A673 (cell line): ENCODE data around the gene GRHL1. TPM values are rescaled to one million over a fixed set of nuclear protein-coding genes. Genes with fewer than 3 reads are reported as not detected.

Experiments used
- BruUV-seq: library from RNA; stranded (reverse); fragments of 400-500 nt; replicated peaks from 2 replicates; lab custom pipeline; 2021; lab: Mats Ljungman, UMichigan
- CTCF ChIA-PET: fragments of 300-600 bp; sonication (Branson Sonifier 250); formaldehyde crosslinking; loops from one replicate; lab custom pipeline; 2022; ENCODE audit warnings: antibody characterized with exemption; lab: Charles Lee
- POLR2A ChIA-PET: fragments of 300-600 bp; sonication (Branson Sonifier 250); formaldehyde crosslinking; loops from one replicate; lab custom pipeline; 2022; ENCODE audit warnings: antibody characterized with exemption; ENCODE audit not compliant: low non-redundant PET; lab: Charles Lee
- DNase-seq: peaks from one replicate; pipeline ENCODE4 v3.0.0-alpha.2; 2015; ENCODE audit warnings: low spot score
- H3K27ac ChIP-seq: fragments of 200-600 bp; sonication (generic); 2 replicates; pipeline ENCODE4 v1.5.1; 2016; ENCODE audit warnings: mixed run types, low read depth, mild to moderate bottlenecking, mixed read lengths, antibody characterized with exemption, low read length; ENCODE audit not compliant: poor library complexity, severe bottlenecking
- H3K27me3 ChIP-seq: fragments of 200-600 bp; sonication (generic); replicated peaks from 2 replicates; pipeline ENCODE4 v1.6.1; 2017; ENCODE audit warnings: mixed run types, low read depth, mild to moderate bottlenecking, mixed read lengths, antibody characterized with exemption, low read length; ENCODE audit not compliant: insufficient read depth, poor library complexity
- H3K36me3 ChIP-seq: fragments of 200-600 bp; sonication (generic); 2 replicates; pipeline ENCODE4 v1.6.1; 2016; ENCODE audit warnings: mixed run types, mild to moderate bottlenecking, mixed read lengths, antibody characterized with exemption, low read length; ENCODE audit not compliant: insufficient read depth, poor library complexity, severe bottlenecking
- H3K4me1 ChIP-seq: fragments of 200-600 bp; sonication (generic); 2 replicates; pipeline ENCODE4 v1.6.1; 2017; ENCODE audit warnings: mixed run types, mild to moderate bottlenecking, mixed read lengths, antibody characterized with exemption, low read length; ENCODE audit not compliant: insufficient read depth, poor library complexity, severe bottlenecking
- H3K4me3 ChIP-seq: fragments of 200-600 bp; sonication (generic); 2 replicates; pipeline ENCODE4 v1.5.1; 2016; ENCODE audit warnings: low read depth, mixed run types, mild to moderate bottlenecking, mixed read lengths, low read length; ENCODE audit not compliant: poor library complexity, severe bottlenecking
- H3K9me3 ChIP-seq: fragments of 200-600 bp; sonication (generic); 2 replicates; pipeline ENCODE4 v1.6.1; 2016; ENCODE audit warnings: mixed run types, low read depth, mild to moderate bottlenecking, mixed read lengths, antibody characterized with exemption, low read length; ENCODE audit not compliant: poor library complexity, severe bottlenecking
- EZH2 ChIP-seq: fragments of 200-600 bp; sonication (generic); IDR thresholded peaks from 2 replicates; pipeline ENCODE4 v1.6.1; 2017; ENCODE audit warnings: borderline replicate concordance, low read depth, mild to moderate bottlenecking, mixed read lengths, antibody characterized with exemption, low read length; ENCODE audit not compliant: poor library complexity, severe bottlenecking
- intact Hi-C: fragments of 100-400 bp; cut with micrococcal nuclease; formaldehyde crosslinking; loops from one replicate; pipeline ENCODE4 v1.10.0; 2022; ENCODE audit not compliant: unreplicated experiment
- total RNA-seq: library from RNA; stranded (reverse); gene quantifications from 2 replicates; pipeline ENCODE4 v1.2.3, GENCODE V29; 2021
- TF ChIP-seq, protein P1 (sequence below): fragments of 300-800, 200-600 bp; sonication (generic); conservative IDR thresholded peaks from 2 replicates; pipeline ENCODE4 v1.5.1; 2017; ENCODE audit warnings: low read depth, mild to moderate bottlenecking, antibody characterized with exemption, low read length, moderate library complexity, mixed read lengths

Gene GRHL1
- total RNA-seq, 1 experiment from 2014 or later, result 0.13 TPM

GRCh38 chr2:9996321-9996720 is 44.8 kb downstream of the GRHL1 start:
- POLR2A ChIA-PET, result no interaction called here
- no TSS peak for BruUV-seq
- Histone ChIP-seq H3K4me1 (peaks cover 11% of the 10 kb centered on the region), H3K27ac (no peak overlapping the region), H3K27me3 (no peaks in the 10 kb centered on the region), H3K36me3 (no peaks in the 10 kb centered on the region), H3K9me3 (no peaks in the 10 kb centered on the region), H3K4me3 (no peak overlapping the region)
- intact Hi-C loops, result no loop called here
- CTCF ChIA-PET, result no interaction called here
- TF ChIP-seq, protein P1, sequence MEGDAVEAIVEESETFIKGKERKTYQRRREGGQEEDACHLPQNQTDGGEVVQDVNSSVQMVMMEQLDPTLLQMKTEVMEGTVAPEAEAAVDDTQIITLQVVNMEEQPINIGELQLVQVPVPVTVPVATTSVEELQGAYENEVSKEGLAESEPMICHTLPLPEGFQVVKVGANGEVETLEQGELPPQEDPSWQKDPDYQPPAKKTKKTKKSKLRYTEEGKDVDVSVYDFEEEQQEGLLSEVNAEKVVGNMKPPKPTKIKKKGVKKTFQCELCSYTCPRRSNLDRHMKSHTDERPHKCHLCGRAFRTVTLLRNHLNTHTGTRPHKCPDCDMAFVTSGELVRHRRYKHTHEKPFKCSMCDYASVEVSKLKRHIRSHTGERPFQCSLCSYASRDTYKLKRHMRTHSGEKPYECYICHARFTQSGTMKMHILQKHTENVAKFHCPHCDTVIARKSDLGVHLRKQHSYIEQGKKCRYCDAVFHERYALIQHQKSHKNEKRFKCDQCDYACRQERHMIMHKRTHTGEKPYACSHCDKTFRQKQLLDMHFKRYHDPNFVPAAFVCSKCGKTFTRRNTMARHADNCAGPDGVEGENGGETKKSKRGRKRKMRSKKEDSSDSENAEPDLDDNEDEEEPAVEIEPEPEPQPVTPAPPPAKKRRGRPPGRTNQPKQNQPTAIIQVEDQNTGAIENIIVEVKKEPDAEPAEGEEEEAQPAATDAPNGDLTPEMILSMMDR, result no peak
- TF ChIP-seq EZH2, result no peak
- DNase-seq, result no peak

DNA sequence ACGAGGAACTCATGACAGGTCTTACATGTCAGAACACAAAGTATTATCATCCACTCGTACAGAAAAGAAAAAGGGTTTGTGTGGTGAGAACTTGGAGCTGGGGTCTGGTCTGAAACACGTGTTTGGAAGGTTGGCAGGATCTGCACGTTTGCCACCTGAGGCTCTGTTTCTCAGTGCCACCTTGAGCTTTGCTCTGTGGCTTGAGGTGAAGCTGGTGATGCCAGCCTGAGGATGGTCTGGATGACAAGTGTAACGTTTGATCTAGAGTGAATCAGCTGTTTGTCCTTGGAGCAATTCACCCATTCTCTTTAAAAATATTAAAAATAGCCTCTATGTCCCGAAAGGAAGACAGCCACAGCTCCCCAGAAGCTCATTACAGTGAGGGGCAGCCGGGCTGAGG is 46.4 kb downstream of the GRHL1 start:
- no peaks in the 10 kb centered on the region for H3K9me3 ChIP-seq
- H3K36me3 ChIP-seq, result no peaks in the 10 kb centered on the region
- no peak for DNase-seq
- no TSS peak for BruUV-seq
- intact Hi-C loops, result no loop called here
- H3K4me1 ChIP-seq, result peaks cover 12% of the 10 kb centered on the region
- no peak overlapping the region for H3K4me3 ChIP-seq
- POLR2A ChIA-PET, result no interaction called here
- no peaks in the 10 kb centered on the region for H3K27me3 ChIP-seq
- no peak overlapping the region for H3K27ac ChIP-seq
- TF ChIP-seq EZH2, result no peak
- TF ChIP-seq, protein P1, result no peak
- CTCF ChIA-PET, result no interaction called here

DNA sequence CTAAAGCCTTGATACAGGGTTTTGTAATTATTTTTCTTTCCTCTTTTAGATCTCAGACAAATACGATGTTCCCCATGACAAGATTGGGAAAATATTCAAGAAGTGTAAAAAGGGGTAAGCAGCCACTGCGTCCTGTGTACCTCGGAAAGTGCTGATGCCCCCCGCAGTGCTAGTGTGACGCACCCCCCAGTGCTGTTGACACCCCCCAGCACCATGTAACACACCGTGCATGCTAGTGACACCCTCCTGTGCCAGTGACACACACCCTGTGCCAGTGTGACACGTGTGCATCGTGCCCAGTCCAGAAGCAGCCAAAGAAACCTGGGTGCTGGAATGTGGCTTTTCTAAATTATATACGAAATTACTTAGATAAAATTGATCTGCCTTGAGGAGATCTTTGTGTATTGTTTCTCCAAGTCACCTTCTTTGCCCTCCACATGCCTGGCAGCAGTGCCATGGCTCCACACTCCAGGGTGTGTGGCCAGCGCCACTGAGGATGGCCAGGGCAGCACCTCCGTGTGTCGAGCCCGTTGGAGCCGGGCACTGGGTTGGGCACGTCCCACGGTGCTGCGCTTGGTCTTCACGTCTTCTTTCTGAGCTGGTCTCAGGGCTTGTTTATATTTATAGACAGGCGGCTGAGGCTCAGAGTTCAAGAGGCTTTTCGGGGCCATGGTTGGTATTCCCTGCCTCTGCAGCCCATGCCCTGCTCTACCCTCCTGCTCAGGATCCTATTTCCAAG is 47.6 kb downstream of the GRHL1 start:
- no peaks in the 10 kb centered on the region for H3K36me3 ChIP-seq
- H3K4me3 ChIP-seq, result no peak overlapping the region
- ChIA-PET CTCF (no interaction called here), POLR2A (no interaction called here)
- H3K27ac ChIP-seq, result no peak overlapping the region
- no peak for DNase-seq
- TF ChIP-seq EZH2, result no peak
- TF ChIP-seq, protein P1, result no peak
- intact Hi-C loops, result no loop called here
- peaks cover 12% of the 10 kb centered on the region for H3K4me1 ChIP-seq
- BruUV-seq, result no TSS peak
- H3K9me3 ChIP-seq, result no peaks in the 10 kb centered on the region
- no peaks in the 10 kb centered on the region for H3K27me3 ChIP-seq
